ENCODE data around the gene CAMSAP1.

GRCh38 chr9:135931349-135931820 is 24.0 kb upstream of the CAMSAP1 start:
- TF ChIP-seq CTCF (IDR thresholded peaks at IDR 0.05): no peak
- no peak for TF ChIP-seq POLR2A (IDR thresholded peaks at IDR 0.05)

All from lower leg skin (tissue), 3 donors.